Posterior cingulate gyrus (tissue), 11 donors: ENCODE measurements around the gene GPR160.
"Not testable (repeated sequence)": the region's sequence is repeated elsewhere in the genome, so short reads cannot be mapped to it uniquely, and the experiment has no call there.

ENCODE experiments used
- DNase-seq, 10 donors: peaks; one replicate each; pipeline versions ENCODE4 v3.0.0 to v3.0.0-alpha.2; 2020 to 2021; ENCODE audit warnings: mixed read lengths in 3 of 10
- intact Hi-C: fragments of 100-400 bp; cut with DNase I; formaldehyde crosslinking; loops from one replicate; pipeline ENCODE4 v1.15.1; 2023

The GPR160 gene, protein sequence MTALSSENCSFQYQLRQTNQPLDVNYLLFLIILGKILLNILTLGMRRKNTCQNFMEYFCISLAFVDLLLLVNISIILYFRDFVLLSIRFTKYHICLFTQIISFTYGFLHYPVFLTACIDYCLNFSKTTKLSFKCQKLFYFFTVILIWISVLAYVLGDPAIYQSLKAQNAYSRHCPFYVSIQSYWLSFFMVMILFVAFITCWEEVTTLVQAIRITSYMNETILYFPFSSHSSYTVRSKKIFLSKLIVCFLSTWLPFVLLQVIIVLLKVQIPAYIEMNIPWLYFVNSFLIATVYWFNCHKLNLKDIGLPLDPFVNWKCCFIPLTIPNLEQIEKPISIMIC

DNA sequence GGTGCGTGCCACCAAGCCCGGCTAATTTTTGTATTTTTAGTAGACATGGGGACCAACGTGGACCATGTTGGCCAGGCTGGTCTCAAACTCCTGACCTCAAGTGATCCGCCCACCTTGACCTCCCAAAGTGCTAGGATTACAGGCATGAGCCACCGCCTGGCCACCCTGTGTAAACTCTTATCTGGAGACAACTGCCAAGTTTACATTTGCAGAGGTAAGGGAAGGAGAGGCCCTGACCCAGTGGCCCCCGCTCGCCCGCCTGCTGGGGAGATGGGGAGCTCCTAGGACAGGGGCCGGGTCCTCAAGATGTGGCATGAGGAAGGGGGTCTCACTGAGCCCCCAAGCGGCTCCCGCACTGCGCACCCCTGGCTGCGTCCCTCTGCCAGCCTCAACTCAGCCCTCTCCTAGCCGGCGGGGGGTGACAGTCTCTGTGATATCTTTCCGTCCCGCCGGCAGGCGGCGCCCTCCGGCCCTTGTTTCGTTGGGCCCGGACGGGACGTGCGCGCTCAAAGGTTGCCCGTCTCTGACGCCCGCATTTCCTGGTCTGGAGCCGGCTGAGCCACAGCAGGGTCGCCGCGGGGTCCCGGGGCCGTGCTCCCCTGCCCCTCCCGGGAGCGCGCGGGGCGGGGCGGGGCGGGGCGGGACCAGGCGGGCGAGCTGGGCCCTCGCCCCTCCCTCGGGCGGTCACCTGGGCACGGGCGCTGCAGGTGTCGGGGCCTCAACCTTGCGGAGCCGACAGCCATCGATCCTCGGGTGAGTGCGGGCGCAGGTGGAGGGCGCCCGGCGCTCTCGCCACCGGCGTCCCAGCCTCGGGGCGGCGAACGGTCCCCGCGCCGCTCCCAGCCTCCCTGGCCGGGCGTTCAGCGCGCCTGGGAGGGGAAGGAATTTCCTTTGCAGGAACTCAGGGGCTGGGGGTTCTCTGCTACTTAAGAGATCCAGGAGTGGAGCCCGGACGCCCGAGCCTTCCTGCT is at the start of gene GPR160:
GPR160 (plus strand) TSS at position 533 of the 971 bp plus-strand sequence. CDS start 45,978 bp downstream, outside the sequence.
- DNase-seq, result peak in 7 of 10 donors; percentile 27 to 91 (median 47)
- intact Hi-C loops, result no loop called here

DNA sequence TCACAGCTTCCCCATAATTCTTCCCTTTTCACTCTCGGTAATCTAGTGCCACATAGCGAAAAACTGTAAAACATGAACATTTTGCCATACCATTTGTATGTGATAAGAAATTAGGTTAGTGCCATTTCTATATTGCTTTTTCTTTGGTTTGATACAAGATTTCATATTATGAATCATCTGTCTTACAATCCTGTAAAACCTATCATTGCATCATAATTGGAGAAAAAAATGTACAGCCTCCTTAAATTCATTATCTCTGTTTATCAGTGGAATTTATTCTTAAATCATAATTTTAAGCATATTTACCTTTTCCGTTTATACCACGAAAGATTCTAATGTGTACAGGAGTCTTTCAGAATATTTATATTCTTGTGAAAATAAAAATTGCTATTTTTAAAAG is 47.4 kb upstream of the GPR160 start:
- DNase-seq, result no peak
- intact Hi-C loops, result no loop called here

DNA sequence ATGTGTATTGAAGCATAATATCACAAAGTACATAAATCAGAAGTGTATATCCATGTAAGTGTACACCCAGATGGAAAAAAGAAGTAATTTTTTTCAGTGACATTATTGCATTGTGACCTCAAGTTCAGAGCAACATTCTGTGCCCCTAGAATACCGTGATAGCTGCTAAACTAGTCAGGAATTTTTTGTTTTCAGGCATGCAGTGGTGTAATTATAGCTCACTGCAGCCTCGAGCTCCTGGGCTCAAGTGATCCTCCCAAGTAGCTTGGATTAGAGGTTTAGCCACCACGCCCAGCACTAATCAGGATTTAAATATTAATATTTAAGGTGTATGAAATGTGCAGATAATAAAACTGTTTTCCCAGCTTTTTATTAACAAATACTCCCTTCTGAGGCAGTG is 45.6 kb upstream of the GPR160 start:
- no peak for DNase-seq
- intact Hi-C loops, result no loop called here

DNA sequence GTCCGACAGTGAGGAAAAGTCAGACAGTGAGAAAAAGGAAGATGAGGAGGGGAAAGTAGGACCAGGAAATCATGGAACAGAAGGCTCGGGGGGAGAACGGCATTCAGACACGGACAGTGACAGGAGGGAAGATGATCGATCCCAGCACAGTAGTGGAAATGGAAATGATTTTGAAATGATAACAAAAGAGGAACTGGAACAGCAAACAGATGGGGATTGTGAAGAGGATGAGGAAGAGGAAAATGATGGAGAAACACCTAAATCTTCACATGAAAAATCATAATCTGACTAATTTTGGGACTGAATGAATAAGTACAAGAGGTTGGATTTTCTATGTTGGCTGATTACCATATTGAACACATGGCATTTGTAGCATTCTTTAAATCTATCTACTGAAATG is 45.0 kb upstream of the GPR160 start:
- no peak for DNase-seq
- intact Hi-C loops, result no loop called here

DNA sequence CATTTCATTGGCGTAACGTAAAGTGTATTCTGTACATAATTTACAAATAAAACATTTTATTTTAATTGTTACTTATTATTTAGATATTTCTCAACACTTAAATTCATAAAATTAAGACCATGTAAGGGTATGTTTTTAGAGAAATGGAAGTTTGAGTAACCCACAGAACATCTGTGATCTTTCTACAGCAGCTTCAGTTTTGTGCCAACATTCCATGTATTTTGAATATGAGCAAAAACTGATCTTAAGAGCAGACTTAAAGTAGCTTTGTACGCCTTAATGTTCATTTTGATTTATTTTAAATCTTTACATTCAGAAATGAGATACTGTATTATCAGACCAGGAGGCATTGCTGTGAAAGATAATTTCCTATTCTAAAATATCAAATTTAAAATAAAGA is 44.0 kb upstream of the GPR160 start:
- intact Hi-C loops, result no loop called here

DNA sequence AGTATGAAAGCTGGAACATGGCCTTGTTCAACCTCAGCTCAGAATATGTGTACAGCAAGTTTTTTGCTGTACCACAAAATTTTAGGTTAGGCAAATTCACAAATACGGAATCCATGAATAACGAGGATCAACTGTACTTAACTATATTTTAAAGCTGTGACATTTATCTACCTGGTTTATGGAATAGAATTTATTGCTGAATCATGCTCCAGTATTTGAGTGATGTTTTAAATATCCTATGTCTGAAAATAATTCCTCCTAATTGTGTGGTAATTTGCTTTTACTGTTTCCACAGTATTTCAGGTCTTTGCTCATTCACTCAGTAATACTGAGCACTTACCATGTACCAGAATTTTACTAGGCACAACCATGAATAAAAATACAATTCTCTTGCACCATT is 41.7 kb upstream of the GPR160 start:
- DNase-seq, result no peak
- intact Hi-C loops, result no loop called here

More for the DNA sequence above, 44.0 kb upstream of the GPR160 start:
- DNase-seq, result no peak

DNA sequence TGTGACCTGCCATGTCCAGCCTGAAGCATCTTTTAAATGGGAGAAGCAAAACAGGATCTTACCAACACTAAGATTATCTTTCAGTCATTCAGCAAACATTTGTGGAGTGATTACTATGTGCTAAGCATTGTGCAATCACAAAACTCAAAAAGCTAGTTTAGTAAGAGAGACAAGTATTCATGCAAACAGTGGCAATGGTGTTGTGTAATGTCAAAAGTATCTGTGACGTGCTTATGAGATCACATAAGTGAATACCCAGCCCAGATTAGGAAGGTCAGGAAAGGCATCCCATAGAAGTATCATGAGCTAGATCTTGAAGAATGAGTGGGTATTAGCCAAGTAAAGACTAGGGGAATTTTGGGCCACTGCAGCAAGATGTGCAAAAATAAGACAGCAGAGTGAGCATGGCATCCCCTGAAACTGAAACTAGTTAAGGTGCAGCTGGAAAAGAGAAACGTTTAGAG is 39.1 kb upstream of the GPR160 start:
- intact Hi-C loops, result no loop called here

DNA sequence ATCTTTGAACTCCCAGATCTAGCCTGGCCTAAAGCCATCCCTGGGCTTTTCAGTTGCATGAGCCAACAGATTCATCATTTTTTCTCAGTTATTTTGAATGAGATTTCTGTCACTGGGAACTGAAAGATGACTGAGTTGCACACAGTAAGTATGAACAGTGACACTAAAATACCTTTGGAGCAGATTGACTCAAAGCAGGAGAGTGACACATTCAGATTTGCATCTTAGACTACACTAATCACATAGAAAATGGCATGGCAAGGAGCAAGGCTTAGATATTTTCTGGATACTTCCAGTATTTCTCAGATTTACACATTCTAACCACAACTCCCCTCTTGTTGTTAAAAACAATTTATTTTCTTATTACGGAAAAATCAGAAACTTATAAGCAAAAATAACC is 38.4 kb upstream of the GPR160 start:
- DNase-seq, result no peak
- intact Hi-C loops, result no loop called here

More for the DNA sequence above, 39.1 kb upstream of the GPR160 start:
- DNase-seq, result no peak

DNA sequence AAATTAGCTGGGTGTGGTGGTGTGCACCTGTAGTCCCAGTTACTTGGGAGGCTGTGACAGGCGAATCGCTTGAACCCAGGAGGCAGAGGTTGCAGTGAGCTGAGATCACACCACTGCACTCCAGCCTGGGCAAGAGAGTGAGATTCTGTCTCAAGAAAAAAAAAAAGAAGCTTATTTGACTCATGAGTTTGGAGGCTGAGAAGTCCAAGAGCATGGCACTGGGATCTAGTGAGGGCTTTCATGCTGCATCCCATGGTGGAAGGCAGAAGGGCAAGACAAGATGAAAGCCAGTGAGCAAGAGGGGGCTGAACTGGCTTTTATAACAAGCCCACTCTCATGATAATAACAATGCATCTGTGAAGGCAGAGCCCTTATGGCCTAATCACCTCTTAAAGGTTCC is 37.7 kb upstream of the GPR160 start:
- DNase-seq, result peak in 1 of 10 donors; percentile 31
- intact Hi-C loops, result no loop called here

DNA sequence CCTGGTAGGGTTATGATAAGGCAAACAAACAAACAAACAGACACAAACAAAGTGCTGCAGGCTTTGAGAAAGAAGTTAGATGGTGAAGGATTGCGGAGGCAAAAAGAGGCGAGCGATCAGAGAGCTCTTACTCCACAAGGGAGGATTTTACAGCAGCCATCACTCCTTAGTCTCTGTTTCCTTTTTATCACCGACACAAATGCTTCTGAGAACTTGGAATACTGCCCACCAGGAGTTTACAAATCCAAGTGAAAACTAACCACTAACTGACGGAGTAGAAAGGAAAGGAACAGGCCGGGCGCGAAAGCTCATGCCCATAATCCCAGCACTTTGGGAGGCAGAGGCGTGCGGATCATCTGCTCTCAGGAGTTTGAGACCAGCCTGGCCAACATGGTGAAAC is 35.6 kb upstream of the GPR160 start:
- intact Hi-C loops, result no loop called here
- DNase-seq, result peak in 1 of 10 donors; percentile 56

DNA sequence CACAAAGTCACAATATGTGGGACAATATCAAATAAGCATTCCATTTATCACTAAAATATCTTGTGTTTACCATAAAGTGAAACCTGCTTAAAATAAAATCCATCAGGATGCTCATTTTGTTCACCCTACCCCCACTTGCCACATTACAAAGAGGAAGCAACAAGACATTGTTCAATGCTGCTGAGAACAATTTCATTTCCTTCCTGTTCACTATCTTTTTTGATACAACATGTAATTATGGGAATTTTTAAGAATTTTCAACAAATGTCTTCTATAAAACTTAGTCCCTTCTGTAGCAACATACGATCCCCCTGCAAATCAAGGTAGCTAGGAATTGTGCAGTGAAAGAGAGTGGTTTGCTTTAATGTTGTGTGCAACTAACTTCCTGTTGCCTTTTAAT is 34.9 kb upstream of the GPR160 start:
- intact Hi-C loops, result no loop called here
- DNase-seq, result no peak

DNA sequence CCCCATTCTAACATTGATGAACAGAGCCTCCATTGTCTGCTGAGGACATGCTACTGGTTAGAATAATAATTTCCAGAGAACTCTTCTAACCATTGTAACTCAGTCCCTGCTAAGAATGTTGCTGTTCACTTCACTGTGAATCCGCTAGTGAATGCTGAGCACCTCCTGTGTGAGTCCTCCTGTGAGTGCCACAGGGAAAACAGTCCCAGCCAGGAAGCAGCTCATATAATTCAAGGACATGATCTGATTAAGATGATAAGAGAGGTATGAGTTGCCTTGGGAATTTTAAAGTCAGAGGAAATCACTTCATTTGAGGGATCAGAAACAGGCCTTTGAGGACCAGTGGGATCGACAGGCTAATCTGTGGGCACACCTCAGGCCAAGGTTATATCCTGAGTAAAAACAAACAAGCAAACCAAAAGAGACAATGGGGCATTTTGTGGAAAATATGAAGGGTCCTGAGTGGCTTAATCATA is 33.9 kb upstream of the GPR160 start:
- intact Hi-C loops, result no loop called here

DNA sequence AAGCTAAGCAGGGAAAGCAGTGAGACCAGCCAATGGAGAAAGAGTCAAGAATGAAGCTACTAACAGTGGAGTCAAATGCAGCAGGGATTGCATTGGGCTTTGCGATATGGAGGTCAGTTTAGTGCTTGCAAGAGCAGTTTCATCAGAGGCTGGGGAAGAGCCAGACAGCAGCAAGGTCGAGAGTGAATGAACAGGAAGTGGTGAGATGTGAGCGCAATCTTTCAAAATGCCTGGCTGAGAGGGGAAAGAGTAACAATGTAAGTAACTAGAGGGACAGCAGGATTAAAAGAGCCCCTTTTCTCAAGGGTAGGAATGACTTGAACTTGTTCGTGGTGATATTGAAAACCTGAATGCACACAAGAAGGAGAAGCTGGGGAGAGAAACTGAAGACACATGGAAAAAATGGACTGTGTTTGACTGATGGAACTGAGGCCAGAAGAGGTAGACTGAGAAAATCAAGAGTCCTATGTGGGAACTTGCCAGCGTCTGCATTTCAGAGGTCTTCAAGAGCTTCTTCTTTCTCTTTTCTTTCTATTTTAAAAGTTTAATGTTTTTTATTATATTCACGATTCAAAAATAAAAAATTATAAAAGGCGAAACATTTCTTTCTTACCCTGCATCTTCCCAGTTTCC is 30.6 kb upstream of the GPR160 start:
- DNase-seq, result no peak
- intact Hi-C loops, result no loop called here

More for the DNA sequence above, 33.9 kb upstream of the GPR160 start:
- DNase-seq, result no peak

DNA sequence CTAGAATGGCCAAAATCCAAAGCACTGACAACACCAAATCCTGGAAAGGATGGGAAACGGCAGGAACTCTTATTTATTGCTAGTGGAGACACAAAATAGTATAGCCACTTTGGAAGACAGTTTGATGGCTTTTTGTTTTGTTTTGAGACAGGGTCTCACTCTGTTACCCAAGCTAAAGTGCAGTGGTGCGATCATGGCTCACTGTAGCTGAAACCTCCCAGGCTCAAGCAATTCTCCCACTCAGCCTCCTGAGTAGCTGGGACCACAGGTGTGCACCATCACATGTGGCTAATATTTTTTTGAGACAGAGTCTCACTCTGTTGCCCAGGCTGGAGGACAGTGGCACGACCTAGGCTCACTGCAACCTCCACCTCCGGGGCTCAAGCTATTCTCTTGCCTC is 27.3 kb upstream of the GPR160 start:
- intact Hi-C loops, result no loop called here
- DNase-seq, result no peak

DNA sequence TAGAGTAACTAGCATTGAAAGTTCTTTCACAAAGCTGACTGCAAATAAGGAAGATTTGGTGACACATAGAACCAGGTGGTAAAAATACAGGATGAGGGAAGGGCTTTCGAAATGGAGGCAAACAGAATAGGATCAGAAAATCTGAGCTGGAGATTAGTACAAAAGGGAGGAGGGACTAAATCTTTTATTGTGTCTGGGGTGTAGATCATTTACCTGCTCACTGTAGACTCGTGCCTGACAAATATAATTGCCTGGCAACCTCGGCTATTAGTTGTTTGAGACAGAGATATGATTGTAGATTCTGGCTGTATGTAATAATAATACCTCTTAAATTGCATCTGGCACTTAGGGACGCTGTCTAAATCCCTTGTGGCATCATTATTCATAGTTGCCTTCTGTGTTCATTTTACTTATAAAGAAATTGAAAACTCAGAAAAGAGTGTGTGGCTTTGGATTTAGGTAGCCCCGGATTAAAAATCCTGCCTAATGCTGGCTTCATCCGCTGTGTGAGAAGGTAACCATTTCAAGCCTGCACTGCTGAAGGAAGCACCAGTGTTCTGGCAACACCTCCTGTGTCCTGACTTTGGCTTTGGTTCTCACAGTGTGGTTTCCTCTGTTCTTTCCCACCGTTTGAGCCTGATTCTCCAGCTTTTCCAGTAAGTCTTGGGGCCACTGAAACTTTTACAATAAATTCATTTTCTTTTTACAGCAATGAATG is 25.0 kb upstream of the GPR160 start:
- intact Hi-C loops, result no loop called here
- DNase-seq, result no peak

DNA sequence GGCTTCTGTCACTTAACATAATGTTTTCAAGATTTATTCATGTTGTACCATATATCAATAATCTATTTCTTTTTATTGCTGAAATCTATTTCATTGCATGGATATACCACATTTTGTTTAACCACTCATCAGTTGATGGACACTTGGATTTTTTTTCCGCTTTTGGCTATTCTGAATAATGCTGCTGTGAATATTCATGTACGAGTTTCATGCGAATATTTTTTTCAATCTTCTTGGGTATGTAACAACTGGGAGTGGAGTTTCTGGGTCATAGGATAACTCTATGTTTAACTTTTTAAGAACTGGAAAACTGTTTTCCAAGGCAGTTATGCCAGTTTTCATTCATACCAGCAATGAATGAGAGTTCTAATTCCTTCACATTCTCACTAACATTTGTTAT is 21.7 kb upstream of the GPR160 start:
- intact Hi-C loops, result no loop called here
- no peak for DNase-seq

DNA sequence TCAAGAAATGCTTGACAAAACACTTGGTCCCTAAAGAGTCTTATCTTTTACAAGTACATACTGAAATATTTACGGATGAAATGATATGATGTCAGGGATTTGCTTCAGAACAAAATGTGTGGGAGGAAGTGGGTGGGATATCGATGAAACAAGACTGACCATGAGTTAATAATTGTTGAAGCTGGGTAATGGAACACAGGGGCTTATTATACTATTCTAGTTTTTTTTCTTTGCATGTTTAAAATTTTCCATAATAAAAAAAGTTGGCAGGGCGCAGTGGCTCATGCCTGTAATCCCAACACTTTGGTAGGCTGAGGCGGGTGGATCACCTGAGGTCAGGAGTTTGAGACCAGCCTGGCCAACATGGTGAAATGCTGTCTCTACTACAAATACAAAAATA is 18.5 kb upstream of the GPR160 start:
- intact Hi-C loops, DNase-seq: not testable (repeated sequence)

DNA sequence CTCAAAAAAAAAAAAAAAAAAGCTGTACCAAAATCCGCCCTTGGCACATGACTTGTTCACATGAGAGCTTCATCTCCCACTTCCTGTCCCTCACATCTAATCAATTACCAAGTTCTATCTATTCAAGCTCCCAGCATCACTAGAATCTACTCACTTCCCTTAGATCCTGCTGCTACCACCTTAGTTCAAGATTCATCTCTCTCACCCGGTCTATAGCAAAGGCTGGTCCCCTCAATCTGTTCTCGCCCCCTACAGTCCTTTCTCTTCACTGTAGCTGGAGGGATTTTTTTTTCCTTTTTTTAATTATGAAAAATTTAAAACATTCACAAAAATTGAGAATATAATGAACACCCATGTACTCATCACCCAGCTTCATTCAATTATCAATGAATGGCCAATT is 16.7 kb upstream of the GPR160 start:
- DNase-seq, result no peak
- intact Hi-C loops, result no loop called here

DNA sequence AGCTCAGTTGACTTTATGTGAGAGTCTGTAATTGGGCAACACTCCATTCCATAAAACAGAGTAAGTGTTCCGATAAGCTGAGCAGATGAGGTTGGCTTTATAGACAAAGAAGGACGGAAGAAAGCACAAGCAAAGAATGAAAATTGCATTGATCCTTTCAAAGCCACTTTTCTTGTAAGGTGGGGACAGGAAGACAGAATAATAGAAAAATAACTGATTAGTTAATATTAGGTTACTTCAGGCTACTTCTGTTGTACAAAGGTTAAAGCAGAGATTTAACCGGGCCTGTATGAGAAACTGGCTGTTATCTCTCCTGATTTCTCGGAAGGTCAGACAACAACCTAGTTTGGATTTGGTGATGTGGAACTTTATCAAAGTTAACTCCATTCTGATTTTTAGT is 15.5 kb upstream of the GPR160 start:
- intact Hi-C loops, result no loop called here
- DNase-seq, result no peak

DNA sequence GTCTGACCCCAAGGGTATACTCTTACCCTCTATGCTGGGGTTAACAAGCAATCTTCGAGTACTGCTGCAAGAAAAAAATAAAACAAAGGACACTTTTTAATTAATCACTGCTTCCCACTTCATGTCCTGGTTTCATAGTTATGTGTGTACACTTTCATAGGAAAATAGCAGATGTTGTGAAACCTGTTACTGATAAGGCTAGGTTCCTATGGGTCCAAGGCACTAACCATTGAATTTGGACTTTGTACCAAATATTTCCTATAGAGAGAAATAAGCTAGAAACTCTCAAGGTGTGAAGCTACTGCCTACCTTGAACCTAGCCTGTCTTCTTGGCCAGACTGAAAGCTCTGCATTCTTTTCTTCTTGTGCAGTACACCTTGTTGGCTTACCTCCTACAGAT is 14.6 kb upstream of the GPR160 start:
- DNase-seq, result no peak
- intact Hi-C loops, result no loop called here
